SHP77 (cell line): Measurements from ENCODE around the gene MYMX.
"Not testable (repeated sequence)": the region's sequence is repeated elsewhere in the genome, so short reads cannot be mapped to it uniquely, and the experiment has no call there.

Source experiments
- DNase-seq, 2 experiments: peaks; one replicate each; lab custom pipeline; 2025; lab: John Stamatoyannopoulos, UW

The MYMX gene

GRCh38 chr6:44219815-44220784 is 3.4 kb downstream of the MYMX start:
- DNase-seq, result no peak

- DNase-seq, result no peak
These were observed 4.2 kb downstream of the MYMX start for GRCh38 chr6:44220913-44221290.

GRCh38 chr6:44221291-44221960 is 4.7 kb downstream of the MYMX start:
- DNase-seq, result peak; percentile 84 to 89

GRCh38 chr6:44221961-44222335 is 5.2 kb downstream of the MYMX start:
- no peak for DNase-seq

GRCh38 chr6:44222486-44223318 is 6.0 kb downstream of the MYMX start:
- DNase-seq, result no peak

- DNase-seq, result peak; percentile 43 to 76
These were observed 6.7 kb downstream of the MYMX start, which contains the start of gene SLC29A1 for GRCh38 chr6:44223319-44224028. Gene SLC29A1 (plus strand): TSS chr6:44223595. CDS start chr6:44227314, 3,719 bp downstream.

GRCh38 chr6:44224029-44224964 is 7.6 kb downstream of the MYMX start:
- no peak for DNase-seq

GRCh38 chr6:44224965-44225305 is 8.2 kb downstream of the MYMX start:
- no peak for DNase-seq

GRCh38 chr6:44225579-44226325 is 9.0 kb downstream of the MYMX start:
- no peak for DNase-seq

GRCh38 chr6:44226368-44227147 is 9.8 kb downstream of the MYMX start:
- DNase-seq, result no peak

- no peak for DNase-seq
These were observed 10.5 kb downstream of the MYMX start for GRCh38 chr6:44227148-44227793.

- DNase-seq, result no peak
These were observed 11.3 kb downstream of the MYMX start for GRCh38 chr6:44228031-44228430.

GRCh38 chr6:44228433-44228832 is 11.7 kb downstream of the MYMX start:
- no peak for DNase-seq

- no peak for DNase-seq
These were observed 12.1 kb downstream of the MYMX start for GRCh38 chr6:44228836-44229235.

- DNase-seq, result no peak
These were observed 12.8 kb downstream of the MYMX start for GRCh38 chr6:44229376-44230033.

GRCh38 chr6:44230034-44230675 is 13.4 kb downstream of the MYMX start:
- no peak for DNase-seq

GRCh38 chr6:44231426-44231825 is 14.7 kb downstream of the MYMX start:
- DNase-seq, result not testable (repeated sequence)
